Astrocyte (in vitro differentiated cells and primary cell): ENCODE measurements around the gene KCNH2.

Experiments used
- EZH2 ChIP-seq: IDR thresholded peaks from 2 replicates; pipeline ENCODE4 v1.6.1; 2012; ENCODE audit warnings: mild to moderate bottlenecking, low read length, inconsistent platforms; ENCODE audit not compliant: insufficient read depth
- TF ChIP-seq, protein P1 (sequence below): IDR thresholded peaks from 2 replicates; pipeline ENCODE4 v1.5.1; 2011; ENCODE audit warnings: low read depth, mild to moderate bottlenecking, inconsistent platforms, low read length, moderate library complexity; ENCODE audit not compliant: insufficient read depth

DNA sequence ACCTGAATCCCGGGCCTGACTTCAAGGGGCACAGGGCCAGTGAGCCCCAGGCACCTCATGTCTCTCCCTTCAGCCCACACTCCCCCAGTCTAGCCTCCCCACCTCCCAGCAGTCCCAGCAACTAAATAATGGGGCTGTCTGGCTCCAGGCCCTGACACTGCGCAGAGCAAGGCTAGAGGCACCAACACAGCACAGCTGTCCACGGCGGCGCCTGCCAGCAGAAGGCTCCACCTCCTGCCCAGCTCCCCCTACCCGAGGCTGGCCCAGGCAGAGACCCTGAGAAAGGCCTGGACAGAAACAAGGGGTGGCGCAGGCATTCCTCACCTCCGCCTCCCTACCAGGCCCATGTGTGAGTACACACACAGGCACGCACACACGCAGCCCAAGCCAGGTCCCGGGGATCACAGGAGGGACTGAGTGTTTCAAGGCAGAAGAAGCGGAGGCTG is 6.1 kb downstream of the KCNH2 start:
- no peak for TF ChIP-seq EZH2
- TF ChIP-seq, protein P1, sequence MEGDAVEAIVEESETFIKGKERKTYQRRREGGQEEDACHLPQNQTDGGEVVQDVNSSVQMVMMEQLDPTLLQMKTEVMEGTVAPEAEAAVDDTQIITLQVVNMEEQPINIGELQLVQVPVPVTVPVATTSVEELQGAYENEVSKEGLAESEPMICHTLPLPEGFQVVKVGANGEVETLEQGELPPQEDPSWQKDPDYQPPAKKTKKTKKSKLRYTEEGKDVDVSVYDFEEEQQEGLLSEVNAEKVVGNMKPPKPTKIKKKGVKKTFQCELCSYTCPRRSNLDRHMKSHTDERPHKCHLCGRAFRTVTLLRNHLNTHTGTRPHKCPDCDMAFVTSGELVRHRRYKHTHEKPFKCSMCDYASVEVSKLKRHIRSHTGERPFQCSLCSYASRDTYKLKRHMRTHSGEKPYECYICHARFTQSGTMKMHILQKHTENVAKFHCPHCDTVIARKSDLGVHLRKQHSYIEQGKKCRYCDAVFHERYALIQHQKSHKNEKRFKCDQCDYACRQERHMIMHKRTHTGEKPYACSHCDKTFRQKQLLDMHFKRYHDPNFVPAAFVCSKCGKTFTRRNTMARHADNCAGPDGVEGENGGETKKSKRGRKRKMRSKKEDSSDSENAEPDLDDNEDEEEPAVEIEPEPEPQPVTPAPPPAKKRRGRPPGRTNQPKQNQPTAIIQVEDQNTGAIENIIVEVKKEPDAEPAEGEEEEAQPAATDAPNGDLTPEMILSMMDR = no peak
